HG03354 (cell line): Measurements from ENCODE around the gene FAM114A1.

ENCODE experiments used
- ATAC-seq: cut with Tn5 transposase; IDR thresholded peaks from one replicate; pipeline ENCODE4 v1.9.1; 2021; ENCODE audit warnings: mild to moderate bottlenecking; ENCODE audit not compliant: unreplicated experiment, poor library complexity, severe bottlenecking

FAM114A1 gene

DNA sequence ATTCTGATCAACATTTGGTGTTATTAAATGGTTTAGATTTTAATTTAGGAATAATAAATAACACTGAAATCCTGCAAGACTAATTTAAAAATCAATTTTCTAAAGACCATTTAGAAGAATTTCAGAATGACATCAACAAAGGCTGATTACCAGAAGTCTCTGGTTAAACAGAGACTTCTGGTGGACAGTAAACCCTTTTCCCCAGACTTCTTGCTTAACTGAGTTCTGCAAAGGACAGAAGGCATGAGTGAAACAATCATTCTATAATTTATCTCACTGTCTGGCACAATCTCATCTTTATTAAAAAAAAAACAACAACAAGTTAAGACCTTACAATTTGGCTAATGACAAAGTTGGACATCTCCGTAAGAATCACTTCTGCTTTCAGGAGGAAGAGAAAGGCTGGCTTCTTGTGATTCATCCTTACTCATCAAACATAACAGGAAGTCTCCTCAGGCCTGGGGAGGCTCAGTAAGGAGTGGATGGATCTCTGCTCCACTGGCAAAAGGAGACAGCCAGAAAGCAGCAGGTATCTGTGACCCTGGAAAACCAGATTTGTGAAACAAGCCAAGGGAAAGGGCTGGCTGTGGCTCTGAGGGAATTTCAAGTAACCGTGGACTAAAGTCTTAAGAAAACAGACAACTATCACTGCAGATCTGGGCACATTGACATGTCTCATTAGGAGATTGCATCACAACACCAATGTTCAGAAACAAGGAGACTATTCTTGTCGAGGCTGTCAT is 10.1 kb upstream of the FAM114A1 start:
- peak; percentile 65 for ATAC-seq

DNA sequence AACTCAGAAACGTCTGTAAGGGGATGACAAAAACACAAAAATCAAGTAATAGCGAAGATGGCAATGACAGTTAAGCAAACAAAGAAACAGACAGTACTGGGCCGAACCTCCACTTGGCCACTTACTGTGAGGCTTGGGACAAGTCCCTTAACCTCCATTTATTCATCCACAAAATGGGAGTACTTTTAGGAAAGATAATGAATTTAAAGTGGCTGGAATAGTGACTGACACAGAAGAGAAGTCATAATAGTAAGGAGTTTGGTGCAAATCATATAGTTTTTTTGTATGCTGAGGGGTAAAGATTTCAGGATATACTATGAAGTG is 9.5 kb upstream of the FAM114A1 start:
- ATAC-seq: no peak

DNA sequence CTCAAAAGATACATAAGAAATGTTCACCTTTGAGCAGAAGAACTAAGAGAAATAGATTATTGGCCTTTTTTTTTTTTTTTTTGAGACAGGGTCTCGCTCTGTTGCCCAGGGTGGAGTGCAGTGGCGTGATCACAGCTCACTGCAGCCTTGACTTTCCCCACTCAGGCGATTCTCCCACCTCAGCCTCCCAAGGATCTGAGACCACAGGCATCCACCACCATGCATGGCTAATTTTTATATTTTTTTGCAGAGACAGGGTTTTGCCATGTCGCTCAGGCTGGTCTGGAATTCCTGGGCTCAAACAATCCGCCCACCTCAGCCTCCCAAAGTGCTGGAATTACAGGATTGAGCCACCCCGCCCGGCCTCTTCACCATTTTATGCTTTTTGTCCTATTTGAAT is 8.1 kb upstream of the FAM114A1 start:
- no peak for ATAC-seq

DNA sequence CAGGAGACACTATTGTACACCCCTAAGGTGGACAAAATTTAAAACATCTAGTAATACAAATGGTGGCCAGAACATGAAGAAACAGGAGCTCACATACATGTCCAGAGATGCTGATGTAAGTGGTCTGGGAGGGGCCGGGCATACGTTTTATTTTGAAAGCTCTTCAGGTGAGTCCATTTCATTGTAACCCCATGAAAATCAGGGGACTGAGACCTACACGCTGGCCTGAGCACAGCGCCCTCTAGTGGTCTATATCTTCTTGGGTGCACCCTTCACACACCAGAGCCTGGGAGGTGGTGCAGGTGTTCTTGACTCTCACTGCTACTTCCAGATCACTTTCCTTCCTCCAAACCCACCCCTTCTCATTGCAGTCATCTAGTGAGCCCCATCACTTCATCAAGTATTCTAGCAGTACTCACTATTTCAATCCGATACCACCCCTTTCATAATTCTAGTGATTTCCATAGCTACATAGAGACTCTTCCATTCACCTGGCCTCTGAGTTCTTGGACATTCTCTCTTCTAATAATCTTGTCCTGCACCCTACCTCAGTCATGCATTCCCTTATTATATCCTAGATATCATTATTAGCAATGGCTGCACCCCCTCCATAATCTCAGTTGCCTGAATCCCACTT is 6.7 kb upstream of the FAM114A1 start:
- peak; percentile 62 for ATAC-seq

DNA sequence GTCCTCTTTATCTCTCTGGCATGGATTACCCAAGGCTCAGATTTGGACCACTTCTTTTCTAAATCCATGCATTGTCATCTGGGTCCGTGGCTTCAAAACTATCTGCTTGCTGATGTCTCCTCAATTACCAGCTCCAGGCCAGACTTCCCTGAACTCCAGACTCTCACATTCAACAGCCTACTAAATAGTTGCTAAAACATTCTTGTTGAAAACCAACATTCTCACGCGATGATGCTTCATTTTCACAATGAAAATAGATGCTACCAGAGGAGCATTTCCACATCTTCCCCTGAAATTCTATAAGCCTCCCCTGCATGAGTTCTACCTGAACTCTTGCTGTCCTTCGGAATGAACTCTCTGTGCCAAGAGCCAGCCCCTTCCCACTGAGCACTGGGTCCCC is 5.8 kb upstream of the FAM114A1 start:
- ATAC-seq: no peak

GRCh38 chr4:38865445-38865844 is 2.2 kb upstream of the FAM114A1 start:
- ATAC-seq: no peak

GRCh38 chr4:38866973-38867477 is 581 bp upstream of the FAM114A1 start:
- ATAC-seq: peak; percentile 31

- ATAC-seq: peak; percentile 33
These were observed 704 bp downstream of the FAM114A1 start for GRCh38 chr4:38868059-38868960.

- ATAC-seq: no peak
These were observed 1.9 kb downstream of the FAM114A1 start for GRCh38 chr4:38869511-38869910.

- ATAC-seq: no peak
These were observed 2.6 kb downstream of the FAM114A1 start for GRCh38 chr4:38870098-38870808.

DNA sequence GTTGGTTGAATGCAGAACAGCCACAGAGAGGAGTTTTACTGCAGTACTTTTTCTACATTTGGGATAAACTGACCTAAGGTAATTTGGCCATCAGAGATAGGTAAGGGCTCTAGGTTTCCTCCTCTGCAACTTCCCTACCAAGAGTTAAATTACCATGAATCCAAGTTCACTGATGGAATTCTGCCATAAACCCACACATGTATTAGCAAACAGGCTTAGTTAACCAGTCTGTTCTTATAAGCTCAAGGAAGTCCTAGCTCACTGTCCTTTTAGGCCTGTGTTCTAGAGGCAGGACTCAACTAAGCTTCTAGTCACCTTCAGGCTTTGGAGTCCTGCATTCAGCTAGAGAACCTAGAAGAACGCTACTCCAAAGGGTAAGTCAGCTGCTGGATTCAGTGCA is 4.0 kb downstream of the FAM114A1 start:
- ATAC-seq: no peak

DNA sequence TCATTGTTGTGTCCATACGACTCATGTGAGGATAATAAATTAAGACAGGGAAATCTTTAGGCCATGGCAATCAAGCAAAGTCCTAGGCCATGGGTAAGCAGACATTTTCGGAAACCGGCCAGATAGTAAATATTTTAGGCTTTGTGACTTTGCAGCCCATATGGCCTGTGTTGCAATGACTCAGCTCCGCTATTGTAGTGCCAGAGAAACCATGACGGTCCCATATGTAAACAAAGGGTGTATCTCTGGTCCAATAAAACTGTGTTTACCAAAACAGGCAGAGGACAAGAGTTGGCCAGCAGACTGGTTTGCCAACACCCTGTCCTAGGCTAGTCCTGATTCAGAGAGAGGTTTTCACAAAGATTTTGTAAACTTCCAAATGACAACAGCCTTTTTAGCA is 5.0 kb downstream of the FAM114A1 start:
- no peak for ATAC-seq

- ATAC-seq: no peak
These were observed 5.8 kb downstream of the FAM114A1 start for GRCh38 chr4:38873290-38873944.

GRCh38 chr4:38876636-38877035 is 9.0 kb downstream of the FAM114A1 start:
- ATAC-seq: no peak

DNA sequence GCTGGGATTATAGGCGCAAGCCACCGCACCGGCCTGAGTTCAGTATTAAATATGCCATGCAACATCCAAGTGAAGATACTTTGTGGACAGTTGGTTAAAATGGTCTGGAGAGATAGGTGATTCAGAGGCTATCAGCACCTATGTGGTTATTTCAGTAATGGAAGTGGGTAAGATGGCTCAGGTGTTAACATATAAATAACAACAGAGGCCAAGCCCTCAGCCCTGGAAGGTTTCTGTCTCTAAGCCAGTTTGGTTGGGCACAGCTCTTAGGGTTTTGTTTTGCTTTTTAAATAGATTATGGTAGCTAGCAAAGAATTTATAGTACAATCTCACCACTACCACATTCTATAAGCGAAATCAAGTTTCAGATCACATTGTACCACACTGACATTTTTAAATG is 16.6 kb downstream of the FAM114A1 start:
- ATAC-seq: no peak

- peak; percentile 75 for ATAC-seq
These were observed 21.5 kb downstream of the FAM114A1 start for GRCh38 chr4:38889143-38889542.

DNA sequence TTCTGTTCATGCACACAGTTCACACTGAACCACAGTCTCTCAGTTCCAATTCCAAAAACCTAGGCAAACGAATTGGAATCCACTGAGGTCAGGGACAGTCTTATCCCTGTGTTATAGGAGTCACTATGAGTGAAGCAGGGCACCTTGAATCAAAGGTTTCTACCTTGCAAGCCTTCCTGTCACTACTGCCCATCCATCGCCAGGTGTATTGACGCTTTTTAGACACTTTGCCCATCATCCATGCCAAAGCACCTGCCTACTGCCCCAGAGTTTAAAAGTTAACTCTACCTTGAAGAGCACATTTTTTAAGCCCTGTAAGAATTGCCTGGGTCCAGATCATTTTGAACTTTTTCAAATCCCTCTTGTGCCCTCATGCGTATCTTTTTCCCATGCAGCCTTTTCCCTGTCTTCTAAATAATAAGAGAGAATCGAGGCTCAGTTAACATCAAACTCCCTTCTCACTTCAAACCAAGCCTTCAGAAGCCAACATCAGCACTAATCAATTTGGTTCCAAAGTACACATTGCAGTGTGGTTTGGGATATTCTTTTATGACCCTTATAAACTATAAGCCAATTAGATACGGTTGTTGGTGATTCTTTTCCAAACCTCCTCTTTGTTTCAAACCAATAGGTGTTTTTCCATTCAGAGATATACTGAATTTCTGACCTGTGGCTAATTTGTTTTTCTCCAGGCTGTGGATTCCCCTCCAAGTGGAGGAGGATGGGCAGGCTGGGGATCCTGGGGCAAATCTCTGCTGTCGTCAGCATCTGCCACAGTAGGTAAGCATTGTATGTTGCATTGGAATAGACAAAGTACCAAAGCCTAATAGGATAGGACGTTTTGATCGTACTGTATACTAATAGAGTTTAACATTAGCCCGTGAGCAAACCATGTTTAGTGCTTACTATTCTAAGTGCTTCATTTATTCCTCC is 23.7 kb downstream of the FAM114A1 start:
- ATAC-seq: no peak

- ATAC-seq: no peak
These were observed 26.8 kb downstream of the FAM114A1 start for GRCh38 chr4:38894322-38894982.
